DND-41 (cell line): ENCODE data around the gene SLC34A3.

Experiments used
- ATAC-seq: fragments of 200-7000 bp; cut with Tn5 transposase; 3 replicates; pipeline ENCODE4 v1.9.1; 2021; ENCODE audit warnings: low read depth; ENCODE audit not compliant: insufficient read depth
- DNase-seq: peaks from one replicate; pipeline ENCODE4 v3.0.0-alpha.2; 2020
- H2AFZ ChIP-seq: 2 replicates; pipeline ENCODE4 v1.6.0; 2012; ENCODE audit warnings: low read depth, low read length
- H3K27ac ChIP-seq: 2 replicates; pipeline ENCODE4 v1.5.1; 2012; ENCODE audit warnings: low read length, inconsistent platforms
- H3K27me3 ChIP-seq: fragments of 200-600 bp; sonication (generic); 2 replicates; pipeline ENCODE4 v1.6.0; 2012; ENCODE audit warnings: low read length, mild to moderate bottlenecking, inconsistent platforms; ENCODE audit not compliant: insufficient read depth, poor library complexity
- H3K36me3 ChIP-seq: 2 replicates; pipeline ENCODE4 v1.5.1; 2012; ENCODE audit warnings: low read length, inconsistent platforms; ENCODE audit not compliant: insufficient read depth
- H3K4me1 ChIP-seq: 2 replicates; pipeline ENCODE4 v1.5.1; 2012; ENCODE audit warnings: mild to moderate bottlenecking, low read length; ENCODE audit not compliant: insufficient read depth
- H3K4me2 ChIP-seq: 2 replicates; pipeline ENCODE4 v1.6.0; 2012; ENCODE audit warnings: mild to moderate bottlenecking, moderate library complexity, low read length, inconsistent platforms; ENCODE audit not compliant: insufficient read depth
- H3K4me3 ChIP-seq, 2 experiments: fragments of 200-600 bp in 1 of 2; shearing (Covaris generic) in 1 of 2; 2 replicates each; pipeline ENCODE4 v1.5.1; 2012 to 2016; ENCODE audit warnings: inconsistent platforms in 2 of 2, low read length in 2 of 2, mild to moderate bottlenecking in 2 of 2, low read depth in 1 of 2, moderate library complexity in 1 of 2
- H3K79me2 ChIP-seq: 2 replicates; pipeline ENCODE4 v1.6.0; 2012; ENCODE audit warnings: low read length, inconsistent platforms; ENCODE audit not compliant: insufficient read depth
- H3K9ac ChIP-seq: 2 replicates; pipeline ENCODE4 v1.6.0; 2012; ENCODE audit warnings: low read depth, mild to moderate bottlenecking, inconsistent platforms, low read length, moderate library complexity
- H3K9me3 ChIP-seq: 2 replicates; pipeline ENCODE4 v1.5.1; 2012; ENCODE audit warnings: low read length, moderate library complexity, mild to moderate bottlenecking, inconsistent platforms; ENCODE audit not compliant: insufficient read depth, severe bottlenecking
- H4K20me1 ChIP-seq: 2 replicates; pipeline ENCODE4 v1.6.0; 2012; ENCODE audit warnings: low read length; ENCODE audit not compliant: insufficient read depth
- EZH2 ChIP-seq: IDR thresholded peaks from 3 replicates; pipeline ENCODE4 v1.6.1; 2012; ENCODE audit warnings: borderline replicate concordance, low read depth, mild to moderate bottlenecking, moderate library complexity, low read length, inconsistent platforms; ENCODE audit not compliant: severe bottlenecking
- TF ChIP-seq, protein P1 (sequence below): IDR thresholded peaks from 2 replicates; pipeline ENCODE4 v1.5.1; 2012; ENCODE audit warnings: borderline replicate concordance, low read length, moderate library complexity, mild to moderate bottlenecking; ENCODE audit not compliant: poor library complexity, severe bottlenecking; ENCODE audit errors: extremely low read depth

SLC34A3 gene

DNA sequence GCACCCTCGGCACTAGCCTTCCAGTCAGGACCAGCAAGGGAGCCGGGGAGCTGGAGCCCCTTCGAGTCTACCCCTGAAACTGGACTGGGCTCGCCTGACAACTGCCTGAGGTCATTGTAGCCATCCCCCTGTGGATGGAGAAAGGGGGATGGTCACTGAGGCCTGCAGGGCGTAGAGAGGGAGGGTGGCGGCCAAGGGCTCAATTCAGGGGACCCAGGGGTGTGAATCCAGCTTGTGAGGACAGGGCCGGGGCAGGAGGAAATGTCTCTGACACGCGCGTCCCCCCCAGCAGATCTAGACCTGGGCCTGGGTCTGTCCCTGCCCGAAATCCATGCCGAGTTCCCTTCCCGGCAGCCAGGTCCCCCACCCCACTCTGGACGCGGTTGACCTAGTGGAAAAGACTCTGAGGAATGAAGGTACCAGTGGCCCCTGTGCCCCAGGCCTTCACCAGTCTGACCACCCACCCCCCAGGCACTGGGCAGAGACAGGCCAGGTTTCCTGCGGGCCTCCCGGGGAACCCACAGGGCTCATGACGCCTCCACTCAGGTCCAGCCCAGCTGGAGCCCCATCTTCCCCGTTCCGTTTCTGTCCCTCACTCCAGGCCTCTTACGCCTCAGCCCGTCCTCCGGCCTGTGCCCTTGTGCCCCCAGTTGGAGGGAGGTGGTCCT lies 805 bp downstream of the SLC34A3 start:
- Histone ChIP-seq H4K20me1 (no peaks in the 10 kb centered on the region), H3K79me2 (no peaks in the 10 kb centered on the region), H3K4me3 (no peak overlapping the region), H3K9me3 (no peaks in the 10 kb centered on the region), H3K4me1 (peaks cover 9% of the 10 kb centered on the region), H2AFZ (no peak overlapping the region), H3K27ac (no peak overlapping the region), H3K27me3 (no peaks in the 10 kb centered on the region), H3K9ac (no peak overlapping the region), H3K4me2 (no peak overlapping the region), H3K36me3 (no peaks in the 10 kb centered on the region)
- ATAC-seq: no peak
- TF ChIP-seq EZH2: no peak
- TF ChIP-seq, protein P1, sequence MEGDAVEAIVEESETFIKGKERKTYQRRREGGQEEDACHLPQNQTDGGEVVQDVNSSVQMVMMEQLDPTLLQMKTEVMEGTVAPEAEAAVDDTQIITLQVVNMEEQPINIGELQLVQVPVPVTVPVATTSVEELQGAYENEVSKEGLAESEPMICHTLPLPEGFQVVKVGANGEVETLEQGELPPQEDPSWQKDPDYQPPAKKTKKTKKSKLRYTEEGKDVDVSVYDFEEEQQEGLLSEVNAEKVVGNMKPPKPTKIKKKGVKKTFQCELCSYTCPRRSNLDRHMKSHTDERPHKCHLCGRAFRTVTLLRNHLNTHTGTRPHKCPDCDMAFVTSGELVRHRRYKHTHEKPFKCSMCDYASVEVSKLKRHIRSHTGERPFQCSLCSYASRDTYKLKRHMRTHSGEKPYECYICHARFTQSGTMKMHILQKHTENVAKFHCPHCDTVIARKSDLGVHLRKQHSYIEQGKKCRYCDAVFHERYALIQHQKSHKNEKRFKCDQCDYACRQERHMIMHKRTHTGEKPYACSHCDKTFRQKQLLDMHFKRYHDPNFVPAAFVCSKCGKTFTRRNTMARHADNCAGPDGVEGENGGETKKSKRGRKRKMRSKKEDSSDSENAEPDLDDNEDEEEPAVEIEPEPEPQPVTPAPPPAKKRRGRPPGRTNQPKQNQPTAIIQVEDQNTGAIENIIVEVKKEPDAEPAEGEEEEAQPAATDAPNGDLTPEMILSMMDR: no peak
- no peak for DNase-seq

DNA sequence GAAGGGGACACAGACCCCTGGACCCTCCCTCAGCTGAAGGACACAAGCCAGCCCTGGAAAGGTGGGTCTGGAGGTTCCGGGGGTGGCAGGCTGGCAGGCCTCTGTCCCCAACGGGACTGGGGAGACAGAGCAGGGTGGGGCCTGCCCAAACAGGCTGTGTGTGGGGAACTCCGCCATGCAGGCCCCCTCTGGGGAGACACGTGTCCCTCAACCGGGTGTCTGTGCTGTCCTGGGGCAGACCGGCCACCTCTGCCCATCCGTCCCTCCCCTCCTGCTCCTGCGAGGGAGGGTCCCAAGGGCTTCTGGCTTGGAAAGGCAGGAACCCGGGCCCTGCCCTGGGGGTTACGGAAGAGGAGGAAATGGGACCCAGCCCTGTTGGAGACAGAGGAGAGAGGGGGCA lies 1.4 kb downstream of the SLC34A3 start:
- H3K79me2 ChIP-seq: no peaks in the 10 kb centered on the region
- no peak overlapping the region for H2AFZ ChIP-seq
- DNase-seq: no peak
- no peak overlapping the region for H3K27ac ChIP-seq
- no peaks in the 10 kb centered on the region for H3K9me3 ChIP-seq
- TF ChIP-seq, protein P1: no peak
- no peak for TF ChIP-seq EZH2
- no peaks in the 10 kb centered on the region for H3K27me3 ChIP-seq
- no peak overlapping the region for H3K9ac ChIP-seq
- H3K4me1 ChIP-seq: peaks cover 15% of the 10 kb centered on the region
- H3K4me2 ChIP-seq: no peak overlapping the region
- H3K4me3 ChIP-seq: no peak overlapping the region
- peaks cover 3% of the 10 kb centered on the region; the same call in 1 of the 2 replicates for H4K20me1 ChIP-seq
- no peak for ATAC-seq
- no peaks in the 10 kb centered on the region for H3K36me3 ChIP-seq

DNA sequence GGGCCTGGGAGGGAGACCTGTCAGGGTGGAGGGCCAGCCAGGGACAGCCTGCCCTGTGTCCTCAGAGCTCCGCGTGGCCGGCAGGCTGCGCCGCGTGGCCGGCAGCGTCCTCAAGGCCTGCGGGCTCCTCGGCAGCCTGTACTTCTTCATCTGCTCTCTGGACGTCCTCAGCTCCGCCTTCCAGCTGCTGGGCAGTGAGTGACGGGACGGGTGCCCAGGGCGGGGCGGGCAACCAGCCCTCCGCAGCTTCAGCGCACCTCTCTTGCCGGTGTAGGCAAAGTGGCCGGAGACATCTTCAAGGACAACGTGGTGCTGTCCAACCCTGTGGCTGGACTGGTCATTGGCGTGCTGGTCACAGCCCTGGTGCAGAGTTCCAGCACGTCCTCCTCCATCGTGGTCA lies 1.8 kb downstream of the SLC34A3 start:
- Histone ChIP-seq H3K4me2 (no peak overlapping the region), H3K27me3 (no peaks in the 10 kb centered on the region), H3K9me3 (no peaks in the 10 kb centered on the region), H4K20me1 (peaks cover 3% of the 10 kb centered on the region; the same call in 1 of the 2 replicates), H3K27ac (no peak overlapping the region), H3K9ac (no peak overlapping the region), H3K4me3 (no peak overlapping the region), H3K79me2 (no peaks in the 10 kb centered on the region), H3K4me1 (peaks cover 16% of the 10 kb centered on the region), H3K36me3 (no peaks in the 10 kb centered on the region), H2AFZ (no peak overlapping the region)
- TF ChIP-seq, protein P1: no peak
- TF ChIP-seq EZH2: no peak
- DNase-seq (no peak), ATAC-seq (no peak)
